ENCODE data around the gene ERMP1.

ERMP1 gene

DNA sequence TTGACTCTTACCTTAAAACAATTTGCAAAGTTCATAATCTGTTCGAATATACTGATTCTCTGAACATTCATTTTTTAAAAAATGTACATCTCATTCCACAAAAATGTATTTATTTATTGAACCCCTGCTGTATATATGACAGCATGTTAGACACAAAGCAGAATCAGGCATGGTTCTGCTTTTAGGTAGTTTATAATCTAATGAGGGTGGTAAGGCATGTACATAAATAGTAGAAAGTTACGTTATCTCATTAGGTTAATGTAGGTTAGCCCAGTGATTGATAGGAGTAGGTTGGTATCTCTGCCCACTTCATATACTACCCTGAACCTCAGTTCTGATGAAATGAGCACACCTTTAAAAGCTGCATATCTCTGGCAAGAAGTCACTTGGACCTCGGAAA lies 89.8 kb downstream of the ERMP1 start:
- Histone ChIP-seq H2AFZ (ENCODE audit: low read depth, low read length) (no peak overlapping the region), H2AK5ac (ENCODE audit: low read length, severe bottlenecking) (no peak overlapping the region), H4K8ac (ENCODE audit: low read length) (no peak overlapping the region), H2BK15ac (ENCODE audit: low read depth, poor library complexity, severe bottlenecking) (no peak overlapping the region), H3K4me1 (ENCODE audit: control insufficient read depth, insufficient read depth, low read depth, low read length) (no peaks in the 10 kb centered on the region), H3K14ac (ENCODE audit: low read length in 2 of 2) (no peak overlapping the region), H3K9ac (ENCODE audit: low read length) (no peak overlapping the region), H3K9me3 (ENCODE audit: control insufficient read depth, low read length) (peaks cover 5% of the 10 kb centered on the region), H3K36me3 (ENCODE audit: control insufficient read depth in 1 of 2, insufficient read depth in 2 of 2, low read depth in 1 of 2, low read length in 2 of 2) (peaks cover 9 to 94% of the 10 kb centered on the region in 2 experiments), H2BK5ac (ENCODE audit: low read depth, low read length, poor library complexity, severe bottlenecking) (no peak overlapping the region), H3K27me3 (ENCODE audit: control insufficient read depth in 1 of 2, insufficient read depth in 1 of 2, low read length in 2 of 2) (no peaks in the 10 kb centered on the region), H3K18ac (ENCODE audit: low read depth in 1 of 2, low read length in 2 of 2) (no peak overlapping the region), H3K79me1 (replicated peaks; ENCODE audit: low read length, poor library complexity, severe bottlenecking) (peaks cover 6% of the 10 kb centered on the region), H4K91ac (ENCODE audit: low read length) (no peak overlapping the region), H3K4me2 (ENCODE audit: low read length, poor library complexity, severe bottlenecking) (no peak overlapping the region), H2BK120ac (ENCODE audit: low read depth, low read length) (no peak overlapping the region), H2BK12ac (ENCODE audit: low read length in 2 of 2) (no peak overlapping the region), H3K23ac (ENCODE audit: low read length in 2 of 2) (no peak overlapping the region), H3K4me3 (ENCODE audit: insufficient read depth in 1 of 2, low read depth in 1 of 2, low read length in 2 of 2) (no peak overlapping the region), H3K4ac (ENCODE audit: low read depth in 1 of 2, low read length in 2 of 2) (no peak overlapping the region), H3K27ac (ENCODE audit: low read length, poor library complexity, severe bottlenecking) (no peak overlapping the region)
- DNase-seq, result no peak
- 100% methylated on average over 1 of the region's 3 CpGs for WGBS

DNA sequence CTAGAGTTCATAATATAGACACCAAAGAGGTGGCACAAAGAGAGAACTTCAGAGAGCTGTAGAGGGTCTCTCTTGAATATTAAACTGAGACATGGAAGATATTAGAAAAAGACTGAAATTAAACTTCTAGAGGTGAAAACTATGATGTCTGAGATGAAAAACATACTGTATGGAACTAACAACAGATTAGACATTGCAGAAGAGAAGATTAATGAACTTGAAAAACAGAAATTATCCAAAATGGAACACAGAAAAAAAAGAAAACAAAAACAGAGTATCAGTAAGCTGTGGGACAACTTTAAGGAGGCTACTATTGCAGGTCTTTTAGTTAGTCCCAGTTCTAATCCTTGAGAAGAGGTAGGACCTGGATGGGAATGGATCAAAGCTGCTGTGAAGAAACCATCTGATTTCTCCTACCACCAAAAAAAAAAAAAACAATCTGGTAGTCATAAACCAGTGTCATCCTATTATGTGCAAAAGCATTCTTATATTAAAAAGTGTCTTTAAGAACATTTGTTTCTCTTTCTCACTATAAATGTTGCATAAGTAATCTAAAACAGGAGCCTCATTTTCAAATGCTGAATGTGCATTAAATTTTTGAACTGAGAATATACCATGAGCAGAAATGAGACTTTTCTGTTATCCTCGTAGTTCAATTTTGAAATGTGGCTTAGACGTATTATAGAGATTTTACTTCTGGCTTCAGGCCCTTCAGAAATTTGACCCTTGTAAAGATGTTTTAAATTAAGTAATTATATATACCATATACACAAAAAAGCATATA lies 96.2 kb downstream of the ERMP1 start:
- no peak overlapping the region for H2BK5ac ChIP-seq (ENCODE audit: low read depth, low read length, poor library complexity, severe bottlenecking)
- H3K23ac ChIP-seq (ENCODE audit: low read length in 2 of 2), result no peak overlapping the region
- H3K4me1 ChIP-seq (ENCODE audit: control insufficient read depth, insufficient read depth, low read depth, low read length), result no peaks in the 10 kb centered on the region
- H3K79me1 ChIP-seq (replicated peaks; ENCODE audit: low read length, poor library complexity, severe bottlenecking), result peaks cover 8% of the 10 kb centered on the region
- no peak overlapping the region for H3K18ac ChIP-seq (ENCODE audit: low read depth in 1 of 2, low read length in 2 of 2)
- no peak overlapping the region for H2AFZ ChIP-seq (ENCODE audit: low read depth, low read length)
- H3K14ac ChIP-seq (ENCODE audit: low read length in 2 of 2), result no peak overlapping the region
- no peak overlapping the region for H2BK120ac ChIP-seq (ENCODE audit: low read depth, low read length)
- no peak overlapping the region for H3K4me3 ChIP-seq (ENCODE audit: insufficient read depth in 1 of 2, low read depth in 1 of 2, low read length in 2 of 2)
- no peak overlapping the region for H2BK15ac ChIP-seq (ENCODE audit: low read depth, poor library complexity, severe bottlenecking)
- no peak for DNase-seq
- no peak overlapping the region for H4K91ac ChIP-seq (ENCODE audit: low read length)
- peaks cover 4% of the 10 kb centered on the region for H3K9me3 ChIP-seq (ENCODE audit: control insufficient read depth, low read length)
- no peak overlapping the region for H2AK5ac ChIP-seq (ENCODE audit: low read length, severe bottlenecking)
- no peak overlapping the region for H3K27ac ChIP-seq (ENCODE audit: low read length, poor library complexity, severe bottlenecking)
- H2BK12ac ChIP-seq (ENCODE audit: low read length in 2 of 2), result no peak overlapping the region
- peaks cover 9 to 79% of the 10 kb centered on the region in 2 experiments for H3K36me3 ChIP-seq (ENCODE audit: control insufficient read depth in 1 of 2, insufficient read depth in 2 of 2, low read depth in 1 of 2, low read length in 2 of 2)
- no peaks in the 10 kb centered on the region for H3K27me3 ChIP-seq (ENCODE audit: control insufficient read depth in 1 of 2, insufficient read depth in 1 of 2, low read length in 2 of 2)
- H4K8ac ChIP-seq (ENCODE audit: low read length), result no peak overlapping the region
- no peak overlapping the region for H3K9ac ChIP-seq (ENCODE audit: low read length)
- no peak overlapping the region for H3K4ac ChIP-seq (ENCODE audit: low read depth in 1 of 2, low read length in 2 of 2)
- 50% methylated on average over 1 of the region's 2 CpGs for WGBS
- H3K4me2 ChIP-seq (ENCODE audit: low read length, poor library complexity, severe bottlenecking), result no peak overlapping the region

- Histone ChIP-seq H2BK15ac (ENCODE audit: low read depth, poor library complexity, severe bottlenecking) (no peak overlapping the region), H2AK5ac (ENCODE audit: low read length, severe bottlenecking) (no peak overlapping the region), H3K4me1 (ENCODE audit: control insufficient read depth, insufficient read depth, low read depth, low read length) (no peaks in the 10 kb centered on the region), H3K9ac (ENCODE audit: low read length) (no peak overlapping the region), H3K4ac (ENCODE audit: low read depth in 1 of 2, low read length in 2 of 2) (no peak overlapping the region), H3K23ac (ENCODE audit: low read length in 2 of 2) (no peak overlapping the region), H3K18ac (ENCODE audit: low read depth in 1 of 2, low read length in 2 of 2) (no peak overlapping the region), H4K91ac (ENCODE audit: low read length) (no peak overlapping the region), H2BK120ac (ENCODE audit: low read depth, low read length) (no peak overlapping the region), H3K27me3 (ENCODE audit: control insufficient read depth in 1 of 2, insufficient read depth in 1 of 2, low read length in 2 of 2) (no peaks in the 10 kb centered on the region), H4K8ac (ENCODE audit: low read length) (no peak overlapping the region), H2BK12ac (ENCODE audit: low read length in 2 of 2) (no peak overlapping the region), H3K4me2 (ENCODE audit: low read length, poor library complexity, severe bottlenecking) (no peak overlapping the region), H3K36me3 (ENCODE audit: control insufficient read depth in 1 of 2, insufficient read depth in 2 of 2, low read depth in 1 of 2, low read length in 2 of 2) (peaks cover 9 to 74% of the 10 kb centered on the region in 2 experiments), H3K79me1 (replicated peaks; ENCODE audit: low read length, poor library complexity, severe bottlenecking) (peaks cover 7% of the 10 kb centered on the region), H3K14ac (ENCODE audit: low read length in 2 of 2) (no peak overlapping the region), H3K9me3 (ENCODE audit: control insufficient read depth, low read length) (peaks cover 4% of the 10 kb centered on the region), H3K27ac (ENCODE audit: low read length, poor library complexity, severe bottlenecking) (no peak overlapping the region), H2BK5ac (ENCODE audit: low read depth, low read length, poor library complexity, severe bottlenecking) (no peak overlapping the region), H2AFZ (ENCODE audit: low read depth, low read length) (no peak overlapping the region), H3K4me3 (ENCODE audit: insufficient read depth in 1 of 2, low read depth in 1 of 2, low read length in 2 of 2) (no peak overlapping the region)
- no peak for DNase-seq
- 100% methylated on average over 2 of the region's 2 CpGs for WGBS
These were observed 97.8 kb downstream of the ERMP1 start for GRCh38 chr9:5735072-5735471.

Data from mesenchymal stem cell (in vitro differentiated cells and primary cell).